Epithelial cell of prostate (primary cell): ENCODE results near the gene SMCO3.

ENCODE experiments used
- DNase-seq: peaks from one replicate; pipeline ENCODE4 v3.0.0-alpha.2; 2011; ENCODE audit warnings: low read depth, low spot score
- H3K27ac ChIP-seq: fragments of 450-650 bp; 2 replicates; pipeline ENCODE4 v1.5.1; 2017; ENCODE audit warnings: mild to moderate bottlenecking

Gene SMCO3

GRCh38 chr12:14833336-14833735, 19.4 kb upstream of the SMCO3 start:
- DNase-seq = no peak
- H3K27ac ChIP-seq = no peak overlapping the region

GRCh38 chr12:14828892-14829291, 14.9 kb upstream of the SMCO3 start:
- DNase-seq = no peak
- H3K27ac ChIP-seq = no peak overlapping the region

GRCh38 chr12:14827043-14827442, 13.1 kb upstream of the SMCO3 start:
- peak overlapping the region; percentile 24 for H3K27ac ChIP-seq
- DNase-seq = no peak

- peak overlapping the region; percentile 24 for H3K27ac ChIP-seq
- no peak for DNase-seq
These were observed 12.5 kb upstream of the SMCO3 start for GRCh38 chr12:14826491-14826890.

GRCh38 chr12:14825256-14825655, 11.3 kb upstream of the SMCO3 start:
- DNase-seq = no peak
- no peak overlapping the region for H3K27ac ChIP-seq

GRCh38 chr12:14824012-14824634, 10.1 kb upstream of the SMCO3 start:
- H3K27ac ChIP-seq = peak overlapping the region; percentile 17
- no peak for DNase-seq

- DNase-seq = no peak
- H3K27ac ChIP-seq = no peak overlapping the region
These were observed 2.5 kb downstream of the SMCO3 start for GRCh38 chr12:14811486-14811885.

GRCh38 chr12:14810953-14811483, 3.0 kb downstream of the SMCO3 start:
- no peak for DNase-seq
- no peak overlapping the region for H3K27ac ChIP-seq

GRCh38 chr12:14810167-14810952, 3.6 kb downstream of the SMCO3 start:
- H3K27ac ChIP-seq = no peak overlapping the region
- DNase-seq = no peak

- no peak for DNase-seq
- peak overlapping the region; percentile 40 for H3K27ac ChIP-seq
These were observed 10.2 kb downstream of the SMCO3 start for GRCh38 chr12:14803830-14804160.

- H3K27ac ChIP-seq = peak within 1 kb of the TSS; percentile 40
- DNase-seq = peak; percentile 96
These were observed 10.8 kb downstream of the SMCO3 start, which contains the start of the genes C12orf60 and WBP11 for GRCh38 chr12:14803011-14803829. Gene C12orf60 (plus strand): TSS chr12:14803670. CDS start chr12:14822936, 19,266 bp downstream. Gene WBP11 (minus strand): TSS chr12:14803478. CDS start chr12:14801383, 2,095 bp downstream.

- no peak for DNase-seq
- H3K27ac ChIP-seq = peak overlapping the region; percentile 40
These were observed 11.3 kb downstream of the SMCO3 start for GRCh38 chr12:14802721-14803010.

GRCh38 chr12:14802247-14802646, 11.7 kb downstream of the SMCO3 start:
- no peak overlapping the region for H3K27ac ChIP-seq

GRCh38 chr12:14795028-14795448, 18.9 kb downstream of the SMCO3 start:
- no peak for DNase-seq
- H3K27ac ChIP-seq = no peak overlapping the region

More at GRCh38 chr12:14802247-14802646, 11.7 kb downstream of the SMCO3 start:
- no peak for DNase-seq

- H3K27ac ChIP-seq = no peak overlapping the region
- no peak for DNase-seq
These were observed 28.4 kb downstream of the SMCO3 start for GRCh38 chr12:14785568-14785967.

- H3K27ac ChIP-seq = no peak overlapping the region
- DNase-seq = no peak
These were observed 29.5 kb downstream of the SMCO3 start for GRCh38 chr12:14784471-14784870.

GRCh38 chr12:14782756-14783155, 31.2 kb downstream of the SMCO3 start:
- no peak for DNase-seq
- H3K27ac ChIP-seq = no peak overlapping the region

- DNase-seq = no peak
- no peak overlapping the region for H3K27ac ChIP-seq
These were observed 32.4 kb downstream of the SMCO3 start for GRCh38 chr12:14781563-14781962.

- no peak for DNase-seq
- no peak overlapping the region for H3K27ac ChIP-seq
These were observed 33.1 kb downstream of the SMCO3 start for GRCh38 chr12:14780859-14781258.

GRCh38 chr12:14779834-14780233, 34.1 kb downstream of the SMCO3 start:
- no peak overlapping the region for H3K27ac ChIP-seq
- no peak for DNase-seq

GRCh38 chr12:14777271-14777670, 36.7 kb downstream of the SMCO3 start:
- H3K27ac ChIP-seq = peak overlapping the region; percentile 15
- DNase-seq = no peak
